Ishikawa (cell line): ENCODE data around the gene DNAJB4.

Experiments
- EGR1 ChIP-seq: IDR thresholded peaks from 2 replicates; pipeline ENCODE4 v1.6.1; 2012
- EP300 ChIP-seq: IDR thresholded peaks from 2 replicates; pipeline ENCODE4 v1.6.1; 2012; ENCODE audit warnings: borderline replicate concordance
- TEAD4 ChIP-seq: IDR thresholded peaks from 2 replicates; pipeline ENCODE4 v1.6.1; 2012

- TF ChIP-seq EP300 (no peak), TEAD4 (no peak), EGR1 (no peak)
Measured at GRCh38 chr1:77984629-77985028, 20.1 kb upstream of the DNAJB4 start.
